ENCODE results near the gene L1CAM. TPM values are rescaled to one million over a fixed set of nuclear protein-coding genes. Genes with fewer than 3 reads are reported as not detected.

L1CAM gene
- polyA plus RNA-seq, 2 of the 4 experiments (the other 2 are of a cell fraction) = 1.9 to 14.2 TPM

DNA sequence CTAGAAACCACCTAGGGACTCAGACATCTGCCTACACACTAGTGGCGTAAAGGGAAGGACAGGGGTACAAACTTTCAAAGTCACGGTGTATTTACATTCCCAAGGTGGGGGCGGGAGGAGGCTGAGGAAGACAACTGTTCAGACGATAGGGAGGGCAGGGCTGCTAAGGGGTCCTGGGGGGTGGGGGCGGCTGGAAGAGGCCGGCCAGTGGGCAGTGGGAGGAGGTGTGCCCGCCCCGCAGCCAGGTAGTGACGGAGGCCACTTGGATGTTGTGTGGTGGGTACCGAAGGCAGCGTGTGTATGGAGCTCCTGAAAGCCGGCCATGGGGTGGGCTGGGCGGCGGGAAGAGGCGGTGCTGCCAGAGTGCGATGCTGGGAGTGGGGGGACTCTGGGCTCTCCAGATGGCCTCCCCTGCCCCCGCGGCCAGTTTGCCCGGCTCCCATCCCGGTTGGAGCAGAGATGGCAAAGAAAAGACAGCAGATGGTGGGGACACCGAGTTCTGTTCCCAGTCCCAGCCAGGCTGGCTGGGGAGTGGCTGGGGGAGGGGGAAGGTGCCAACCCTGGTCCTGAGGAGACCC lies 24.2 kb downstream of the L1CAM start:
- ATAC-seq = no peak

DNA sequence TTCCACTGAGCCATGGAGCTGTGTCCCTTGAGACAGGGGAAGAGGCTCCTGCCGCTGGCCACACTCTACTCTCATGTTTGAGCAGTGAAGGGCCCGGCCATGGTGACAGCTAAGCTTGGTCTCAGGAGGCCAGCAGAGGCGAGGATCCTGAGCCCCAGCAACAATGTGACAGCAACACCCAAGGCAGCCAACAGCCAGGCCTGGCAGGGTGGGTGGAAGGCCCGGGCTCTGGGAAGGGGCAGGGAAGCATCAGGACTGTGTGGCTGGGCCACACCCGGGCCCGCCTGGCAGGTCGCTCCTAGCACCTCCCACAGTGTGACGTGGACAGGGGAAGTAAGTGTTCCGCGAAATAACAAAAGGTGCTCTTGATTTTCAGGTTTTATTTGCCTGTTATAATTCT lies 24.8 kb downstream of the L1CAM start:
- ATAC-seq (no peak), FAIRE-seq (no peak), DNase-seq (ENCODE audit: low read depth in 1 of 2, low spot score in 1 of 2) (no peak)
- POLR2A ChIA-PET = no interaction called here
- no peak overlapping the region for H3K4me3 ChIP-seq
- CTCF ChIA-PET = no interaction called here
- 72% methylated on average over 6 of the region's 10 CpGs for WGBS (ENCODE audit: missing lambda C conversion rate)
- H3K27ac ChIP-seq = no peak overlapping the region
- TF ChIP-seq JUN (IDR thresholded peaks at IDR 0.05) = no peak
- TF ChIP-seq MAFK (IDR thresholded peaks at IDR 0.05; ENCODE audit: partially characterized antibody) = no peak
- TF ChIP-seq RARB (CRISPR knock-in tag; IDR thresholded peaks at IDR 0.05) = no peak
- no peak for TF ChIP-seq ZSCAN20 (CRISPR knock-in tag; IDR thresholded peaks at IDR 0.05)
- no peak for TF ChIP-seq MYC (IDR thresholded peaks at IDR 0.05; ENCODE audit: borderline replicate concordance, low read length)
- no peak overlapping the region for H3K4me2 ChIP-seq
- no peaks in the 10 kb centered on the region for H3K9me3 ChIP-seq
- no peaks in the 10 kb centered on the region for H3K4me1 ChIP-seq

More for the DNA sequence above, 24.2 kb downstream of the L1CAM start:
- Histone ChIP-seq H3K4me1 (no peaks in the 10 kb centered on the region), H3K27ac (no peak overlapping the region), H3K9me3 (no peaks in the 10 kb centered on the region), H3K4me3 (no peak overlapping the region), H3K4me2 (no peak overlapping the region)
- CTCF ChIA-PET = no interaction called here
- POLR2A ChIA-PET = no interaction called here
- WGBS (ENCODE audit: missing lambda C conversion rate) = 54% methylated on average over 20 of the region's 21 CpGs
- no peak for FAIRE-seq
- no peak for DNase-seq (ENCODE audit: low read depth in 1 of 2, low spot score in 1 of 2)
- no peak for TF ChIP-seq ZNF302 (CRISPR knock-in tag; IDR thresholded peaks at IDR 0.05)
- TF ChIP-seq RNF2 (IDR thresholded peaks at IDR 0.05; ENCODE audit: borderline replicate concordance, low read depth) = no peak
- TF ChIP-seq CHD4 (IDR thresholded peaks at IDR 0.05; ENCODE audit: borderline replicate concordance) = no peak
- TF ChIP-seq SMC3 (IDR thresholded peaks at IDR 0.05) = no peak
- no peak for TF ChIP-seq RAD21 (conservative IDR thresholded peaks at IDR 0.05 in 1 of 2, IDR thresholded peaks at IDR 0.05 in 1 of 2)
- no peak for TF ChIP-seq EHMT2 (IDR thresholded peaks at IDR 0.05; ENCODE audit: low read depth)
- no peak for TF ChIP-seq FOSB (CRISPR knock-in tag; IDR thresholded peaks at IDR 0.05)
- TF ChIP-seq RCOR1 (IDR thresholded peaks at IDR 0.05; ENCODE audit: low read depth, low read length) = no peak
- TF ChIP-seq FOXS1 (CRISPR knock-in tag; IDR thresholded peaks at IDR 0.05) = no peak
- no peak for TF ChIP-seq KDM1A (IDR thresholded peaks at IDR 0.05; ENCODE audit: low read depth)
- TF ChIP-seq, protein P1, sequence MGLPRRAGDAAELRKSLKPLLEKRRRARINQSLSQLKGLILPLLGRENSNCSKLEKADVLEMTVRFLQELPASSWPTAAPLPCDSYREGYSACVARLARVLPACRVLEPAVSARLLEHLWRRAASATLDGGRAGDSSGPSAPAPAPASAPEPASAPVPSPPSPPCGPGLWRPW (IDR thresholded peaks at IDR 0.05) = no peak
- TF ChIP-seq, protein P2, sequence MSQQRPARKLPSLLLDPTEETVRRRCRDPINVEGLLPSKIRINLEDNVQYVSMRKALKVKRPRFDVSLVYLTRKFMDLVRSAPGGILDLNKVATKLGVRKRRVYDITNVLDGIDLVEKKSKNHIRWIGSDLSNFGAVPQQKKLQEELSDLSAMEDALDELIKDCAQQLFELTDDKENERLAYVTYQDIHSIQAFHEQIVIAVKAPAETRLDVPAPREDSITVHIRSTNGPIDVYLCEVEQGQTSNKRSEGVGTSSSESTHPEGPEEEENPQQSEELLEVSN (IDR thresholded peaks at IDR 0.05; ENCODE audit: borderline replicate concordance, low read depth) = no peak
- no peak for TF ChIP-seq HDAC2 (IDR thresholded peaks at IDR 0.05)
- TF ChIP-seq, protein P3, sequence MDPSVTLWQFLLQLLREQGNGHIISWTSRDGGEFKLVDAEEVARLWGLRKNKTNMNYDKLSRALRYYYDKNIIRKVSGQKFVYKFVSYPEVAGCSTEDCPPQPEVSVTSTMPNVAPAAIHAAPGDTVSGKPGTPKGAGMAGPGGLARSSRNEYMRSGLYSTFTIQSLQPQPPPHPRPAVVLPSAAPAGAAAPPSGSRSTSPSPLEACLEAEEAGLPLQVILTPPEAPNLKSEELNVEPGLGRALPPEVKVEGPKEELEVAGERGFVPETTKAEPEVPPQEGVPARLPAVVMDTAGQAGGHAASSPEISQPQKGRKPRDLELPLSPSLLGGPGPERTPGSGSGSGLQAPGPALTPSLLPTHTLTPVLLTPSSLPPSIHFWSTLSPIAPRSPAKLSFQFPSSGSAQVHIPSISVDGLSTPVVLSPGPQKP (IDR thresholded peaks at IDR 0.05; ENCODE audit: low read depth, low read length) = no peak
- TF ChIP-seq EP300 (IDR thresholded peaks at IDR 0.05) = no peak
- no peak for TF ChIP-seq POLR2AphosphoS2 (conservative IDR thresholded peaks at IDR 0.05; ENCODE audit: low read length)
- TF ChIP-seq RFX5 (IDR thresholded peaks at IDR 0.05) = no peak
- TF ChIP-seq, protein P4, sequence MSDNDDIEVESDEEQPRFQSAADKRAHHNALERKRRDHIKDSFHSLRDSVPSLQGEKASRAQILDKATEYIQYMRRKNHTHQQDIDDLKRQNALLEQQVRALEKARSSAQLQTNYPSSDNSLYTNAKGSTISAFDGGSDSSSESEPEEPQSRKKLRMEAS (IDR thresholded peaks at IDR 0.05) = no peak

DNA sequence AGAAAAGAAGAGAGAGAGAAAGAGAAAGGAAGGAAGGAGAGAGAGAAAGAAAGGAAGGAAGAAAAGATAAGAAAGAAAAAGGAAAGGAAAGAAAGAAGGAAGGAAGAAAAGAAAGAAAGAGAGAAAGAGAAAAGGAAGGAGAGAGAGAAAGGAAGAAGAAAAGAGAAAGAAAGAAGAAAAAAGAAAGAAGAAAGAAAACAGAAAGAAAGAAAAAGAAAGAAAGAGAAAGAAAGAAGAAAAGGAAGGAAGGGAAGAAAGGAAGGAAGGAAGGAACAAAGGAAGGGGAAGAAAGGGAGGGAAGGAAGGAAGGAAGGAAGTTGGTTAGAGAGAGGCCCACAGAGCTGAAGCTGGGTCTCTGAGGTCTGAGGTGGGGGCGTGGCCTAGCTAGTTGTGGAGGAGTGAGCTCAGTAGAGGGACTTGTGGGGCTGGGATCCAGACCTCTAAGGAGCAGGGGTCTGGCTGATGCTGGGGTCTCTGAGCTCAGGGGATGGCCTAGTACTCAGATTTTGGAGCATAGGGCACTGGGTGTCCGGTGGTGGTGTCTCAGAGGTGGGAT lies 28.5 kb downstream of the L1CAM start:
- H3K4me3 ChIP-seq = no peak overlapping the region
- ChIA-PET POLR2A (no interaction called here), CTCF (no interaction called here)
- FAIRE-seq (no peak), ATAC-seq (no peak), DNase-seq (ENCODE audit: low read depth in 1 of 2, low spot score in 1 of 2) (no peak)
- 6% methylated on average over 2 of the region's 2 CpGs for WGBS (ENCODE audit: missing lambda C conversion rate)
- no peak overlapping the region for H3K27ac ChIP-seq
- H3K9me3 ChIP-seq = no peaks in the 10 kb centered on the region
- H3K4me2 ChIP-seq = no peak overlapping the region
- H3K4me1 ChIP-seq = no peaks in the 10 kb centered on the region
- TF ChIP-seq BHLHE40 (IDR thresholded peaks at IDR 0.05; ENCODE audit: low read depth, low read length) = no peak
- no peak for TF ChIP-seq PHF8 (IDR thresholded peaks at IDR 0.05; ENCODE audit: borderline replicate concordance, low read depth)
- TF ChIP-seq, protein P5, sequence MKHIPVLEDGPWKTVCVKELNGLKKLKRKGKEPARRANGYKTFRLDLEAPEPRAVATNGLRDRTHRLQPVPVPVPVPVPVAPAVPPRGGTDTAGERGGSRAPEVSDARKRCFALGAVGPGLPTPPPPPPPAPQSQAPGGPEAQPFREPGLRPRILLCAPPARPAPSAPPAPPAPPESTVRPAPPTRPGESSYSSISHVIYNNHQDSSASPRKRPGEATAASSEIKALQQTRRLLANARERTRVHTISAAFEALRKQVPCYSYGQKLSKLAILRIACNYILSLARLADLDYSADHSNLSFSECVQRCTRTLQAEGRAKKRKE (CRISPR knock-in tag; IDR thresholded peaks at IDR 0.05; ENCODE audit: low read depth) = no peak
- no peak for TF ChIP-seq NR3C1 (IDR thresholded peaks at IDR 0.05)
- no peak for TF ChIP-seq MYC (IDR thresholded peaks at IDR 0.05; ENCODE audit: borderline replicate concordance, low read length)
- TF ChIP-seq ZNF302 (CRISPR knock-in tag; IDR thresholded peaks at IDR 0.05) = no peak
- TF ChIP-seq FOXS1 (CRISPR knock-in tag; IDR thresholded peaks at IDR 0.05) = no peak
- no peak for TF ChIP-seq SMC3 (IDR thresholded peaks at IDR 0.05)
- TF ChIP-seq SREBF2 (IDR thresholded peaks at IDR 0.05) = no peak
- TF ChIP-seq RCOR1 (IDR thresholded peaks at IDR 0.05; ENCODE audit: low read depth, low read length) = no peak
- TF ChIP-seq CHD2 (IDR thresholded peaks at IDR 0.05; ENCODE audit: low read length, partially characterized antibody) = no peak
- no peak for TF ChIP-seq HOXB5 (CRISPR knock-in tag; IDR thresholded peaks at IDR 0.05)
- TF ChIP-seq RFX5 (IDR thresholded peaks at IDR 0.05) = no peak
- TF ChIP-seq NFE2L2 (conservative IDR thresholded peaks at IDR 0.05; ENCODE audit: low read length) = no peak
- TF ChIP-seq ZFP36 (IDR thresholded peaks at IDR 0.05; ENCODE audit: borderline replicate concordance, partially characterized antibody) = no peak
- TF ChIP-seq, protein P1 (IDR thresholded peaks at IDR 0.05) = no peak
- no peak for TF ChIP-seq NPAS2 (CRISPR knock-in tag; IDR thresholded peaks at IDR 0.05; ENCODE audit: borderline replicate concordance)
